Natural killer cell (primary cell): ENCODE results near the gene KRTDAP. TPM values are rescaled to one million over a fixed set of nuclear protein-coding genes. Genes with fewer than 3 reads are reported as not detected.

Source experiments
- ATAC-seq, 3 donors: fragments of 150-1000 bp in 2 of 3; fragments of 200-7000 bp in 1 of 3; cut with Tn5 transposase; 1 replicate in 1 of 3; 2 replicates in 2 of 3; pipeline ENCODE4 v1.10.0; 2021; ENCODE audit warnings: mild to moderate bottlenecking in 2 of 3, moderate library complexity in 2 of 3
- DNase-seq, 2 donors: peaks; one replicate each; pipeline versions ENCODE4 v3.0.0 to v3.0.0-alpha.2; 2013 to 2021; ENCODE audit warnings: mixed read lengths in 1 of 2
- H3K27ac ChIP-seq: one replicate; pipeline ENCODE4 v1.5.1; 2013; ENCODE audit warnings: mild to moderate bottlenecking, low read length
- H3K27me3 ChIP-seq: one replicate; pipeline ENCODE4 v1.6.1; 2013; ENCODE audit warnings: low read length; ENCODE audit not compliant: control insufficient read depth, insufficient read depth
- H3K36me3 ChIP-seq: one replicate; pipeline ENCODE4 v1.6.1; 2013; ENCODE audit warnings: low read length; ENCODE audit not compliant: control insufficient read depth, insufficient read depth
- H3K4me1 ChIP-seq: one replicate; pipeline ENCODE4 v1.6.1; 2013; ENCODE audit warnings: low read length; ENCODE audit not compliant: control insufficient read depth, insufficient read depth
- H3K4me3 ChIP-seq: one replicate; pipeline ENCODE4 v1.5.1; 2013; ENCODE audit warnings: low read length
- H3K9me3 ChIP-seq: one replicate; pipeline ENCODE4 v1.6.1; 2013; ENCODE audit warnings: low read length; ENCODE audit not compliant: control insufficient read depth, insufficient read depth
- H3K27ac Mint-ChIP-seq, 2 donors: one replicate each; pipeline ENCODE4 v1.8.0; 2022; ENCODE audit warnings: mild to moderate bottlenecking in 2 of 2, mixed read lengths in 2 of 2, moderate library complexity in 1 of 2
- H3K27me3 Mint-ChIP-seq, 2 donors: one replicate each; pipeline ENCODE4 v1.8.0; 2022; ENCODE audit warnings: low read depth in 2 of 2, mixed read lengths in 2 of 2
- H3K36me3 Mint-ChIP-seq: one replicate; pipeline ENCODE4 v1.8.0; 2022; ENCODE audit warnings: mixed read lengths
- H3K4me1 Mint-ChIP-seq, 2 donors: one replicate each; pipeline ENCODE4 v1.8.0; 2022; ENCODE audit warnings: mixed read lengths in 2 of 2
- H3K4me3 Mint-ChIP-seq: one replicate; pipeline ENCODE4 v1.8.0; 2022; ENCODE audit warnings: mild to moderate bottlenecking, moderate library complexity, mixed read lengths
- H3K9me3 Mint-ChIP-seq, 2 donors: one replicate each; pipeline ENCODE4 v1.8.0; 2022; ENCODE audit warnings: mixed read lengths in 2 of 2
- CTCF ChIP-seq: fragments of 200-600 bp; IDR thresholded peaks from one replicate; pipeline ENCODE4 v1.8.0; 2022; ENCODE audit warnings: antibody characterized with exemption
- WGBS: methylation state at CpG from one replicate; pipeline ENCODE4 v1.1.7; 2013; ENCODE audit warnings: missing lambda C conversion rate; ENCODE audit not compliant: insufficient coverage; 5-methylcytosine and 5-hydroxymethylcytosine counted together
- intact Hi-C: fragments of 100-400 bp; cut with micrococcal nuclease; formaldehyde crosslinking; loops from one replicate; pipeline ENCODE4 v1.14.2; 2022
- total RNA-seq, 4 donors: library from RNA; stranded (reverse); fragments of 120-200 nt in 1 of 4; gene quantifications; one replicate each; pipeline versions ENCODE4 v1.2.3 to v1.2.4, GENCODE V29; 2013 to 2022

The KRTDAP gene
- total RNA-seq, 3 donors from 2014 or later (not counting 1 experiment from before 2014, with no cell fraction given): not detected

DNA sequence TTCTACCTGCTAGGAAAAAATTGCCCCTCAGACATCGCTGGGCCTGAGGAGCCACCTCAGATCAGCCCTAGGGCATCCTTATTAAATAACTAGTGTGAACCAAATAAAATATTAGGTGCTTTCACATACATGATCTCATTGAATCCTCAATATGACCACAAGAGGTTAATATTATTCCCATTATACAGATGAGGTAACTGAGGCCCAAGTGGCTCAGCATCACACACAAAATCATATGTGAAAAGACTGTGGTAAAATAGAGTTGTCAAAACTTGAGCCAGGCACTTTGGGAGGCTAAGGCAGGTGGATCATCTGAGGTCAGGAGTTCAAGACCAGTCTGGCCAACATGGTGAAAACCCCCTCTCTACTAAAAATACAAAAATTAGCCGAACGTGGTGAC lies 26.0 kb upstream of the KRTDAP start:
- no peak overlapping the region for H3K27ac ChIP-seq
- no peaks in the 10 kb centered on the region for H3K27me3 ChIP-seq
- TF ChIP-seq CTCF: no peak
- no peaks in the 10 kb centered on the region for H3K4me1 ChIP-seq
- H3K4me1 Mint-ChIP-seq: no peaks in the 10 kb centered on the region
- 86% methylated on average over 1 of the region's 3 CpGs for WGBS
- no peak overlapping the region for H3K4me3 Mint-ChIP-seq
- DNase-seq (no peak), ATAC-seq (no peak)
- H3K27ac Mint-ChIP-seq: no peak overlapping the region
- intact Hi-C loops: no loop called here
- H3K36me3 ChIP-seq: no peaks in the 10 kb centered on the region
- H3K9me3 Mint-ChIP-seq: no peaks in the 10 kb centered on the region
- H3K4me3 ChIP-seq: no peak overlapping the region
- H3K27me3 Mint-ChIP-seq: peaks cover 15 to 22% of the 10 kb centered on the region in 2 donors
- no peaks in the 10 kb centered on the region for H3K36me3 Mint-ChIP-seq
- H3K9me3 ChIP-seq: no peaks in the 10 kb centered on the region

- Mint-ChIP-seq H3K4me1 (peaks cover 4 to 14% of the 10 kb centered on the region in 2 donors), H3K27me3 (peaks cover 10 to 20% of the 10 kb centered on the region in 2 donors)
- intact Hi-C loops: no loop called here
Observed at GRCh38 chr19:35514282-35514809, 24.1 kb upstream of the KRTDAP start.

DNA sequence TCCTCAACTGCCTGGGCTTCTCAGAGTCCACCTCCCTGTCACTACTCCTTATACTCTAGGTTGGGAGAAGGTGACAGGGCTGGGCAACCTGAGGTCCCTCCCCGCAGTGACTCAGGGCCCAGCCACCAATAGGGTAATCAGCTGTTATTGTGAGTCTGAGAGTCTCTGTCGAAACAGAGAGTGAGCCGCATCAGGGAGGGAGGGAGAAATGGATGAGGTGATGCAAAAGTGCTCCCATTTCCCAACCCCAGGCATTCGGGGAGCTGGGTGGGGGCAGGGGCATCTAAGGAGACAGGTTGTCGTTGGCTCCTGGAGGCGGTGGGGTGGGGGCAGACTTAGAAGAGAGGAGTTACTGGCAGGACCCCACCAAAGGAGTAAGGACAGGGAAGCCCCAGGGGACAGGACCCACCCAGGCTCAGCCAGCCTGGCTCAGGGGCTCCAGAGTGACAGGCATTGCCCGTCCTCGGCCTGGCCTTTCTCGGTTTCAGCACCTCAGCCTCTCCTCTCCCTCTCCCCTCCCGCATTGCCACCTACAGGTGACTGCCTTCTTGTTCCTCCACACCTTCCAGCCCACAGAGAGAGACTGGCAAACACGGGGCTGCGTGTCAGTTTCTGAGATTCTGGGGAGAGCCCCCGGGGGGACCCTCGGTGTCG lies 23.5 kb upstream of the KRTDAP start, which contains the start of gene DMKN:
TSS of gene DMKN (minus strand) at position 22 of the 654 bp plus-strand sequence. CDS start 174 bp downstream, outside the sequence.
- Mint-ChIP-seq H3K4me3 (peak within 1 kb of the TSS; percentile 19), H3K27ac (no peak within 1 kb of the TSS), H3K4me1 (peaks cover 8 to 19% of the 10 kb centered on the region in 2 donors), H3K9me3 (no peaks in the 10 kb centered on the region), H3K36me3 (no peaks in the 10 kb centered on the region), H3K27me3 (peaks cover 7 to 19% of the 10 kb centered on the region in 2 donors)
- peaks cover 22% of the 10 kb centered on the region for H3K4me1 ChIP-seq
- 41% methylated on average over 15 of the region's 15 CpGs for WGBS
- no peaks in the 10 kb centered on the region for H3K9me3 ChIP-seq
- no peaks in the 10 kb centered on the region for H3K36me3 ChIP-seq
- H3K27ac ChIP-seq: no peak within 1 kb of the TSS
- no peak within 1 kb of the TSS for H3K4me3 ChIP-seq
- ATAC-seq (no peak), DNase-seq (no peak)
- TF ChIP-seq CTCF: no peak
- H3K27me3 ChIP-seq: peaks cover 11% of the 10 kb centered on the region
- intact Hi-C loops: no loop called here

More at GRCh38 chr19:35514282-35514809, 24.1 kb upstream of the KRTDAP start:
- H3K27ac ChIP-seq: no peak overlapping the region
- Mint-ChIP-seq H3K36me3 (no peaks in the 10 kb centered on the region), H3K4me3 (no peak overlapping the region), H3K9me3 (no peaks in the 10 kb centered on the region), H3K27ac (no peak overlapping the region)
- 48% methylated on average over 19 of the region's 20 CpGs for WGBS
- H3K9me3 ChIP-seq: no peaks in the 10 kb centered on the region
- ATAC-seq (no peak), DNase-seq (no peak)
- no peaks in the 10 kb centered on the region for H3K36me3 ChIP-seq
- TF ChIP-seq CTCF: no peak
- peaks cover 11% of the 10 kb centered on the region for H3K27me3 ChIP-seq
- peaks cover 16% of the 10 kb centered on the region for H3K4me1 ChIP-seq
- H3K4me3 ChIP-seq: no peak overlapping the region
